GM12865 (cell line): Measurements from ENCODE around the gene FGF14.
A peak's percentile ranks its signal among the peaks of the same experiment; 100 is the strongest.

Source experiments
- DNase-seq: peaks from one replicate; pipeline ENCODE4 v3.0.0; 2010; ENCODE audit warnings: low read depth
- H3K4me3 ChIP-seq: 2 replicates; pipeline ENCODE4 v1.5.1; 2011; ENCODE audit warnings: mild to moderate bottlenecking, low read depth, low read length, control low read depth
- TF ChIP-seq, protein P1 (sequence below): IDR thresholded peaks from 2 replicates; pipeline ENCODE4 v1.5.1; 2011; ENCODE audit warnings: low read length, control low read depth, low read depth, inconsistent platforms; ENCODE audit not compliant: insufficient read depth; ENCODE audit errors: missing control alignments

FGF14 gene

DNA sequence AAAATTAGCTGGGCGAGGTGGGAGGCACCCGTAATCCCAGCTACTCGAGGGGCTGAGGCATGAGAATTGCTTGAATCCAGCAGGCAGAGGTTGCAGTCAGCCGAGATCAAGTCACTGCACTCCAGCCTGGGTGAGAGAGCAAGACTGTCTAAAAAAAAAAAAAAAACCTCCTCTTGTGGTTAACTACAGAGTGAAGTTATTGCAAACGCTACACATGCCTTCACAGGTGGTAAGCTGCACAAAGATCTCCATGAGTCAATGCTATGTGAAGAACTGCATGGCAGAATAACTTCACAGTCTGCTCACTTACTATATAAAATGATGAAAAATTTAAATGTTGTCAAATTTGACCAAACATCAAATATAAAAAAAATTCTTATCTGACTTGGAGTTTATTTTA is 436.8 kb downstream of the FGF14 start:
- no peak for DNase-seq
- TF ChIP-seq, protein P1, sequence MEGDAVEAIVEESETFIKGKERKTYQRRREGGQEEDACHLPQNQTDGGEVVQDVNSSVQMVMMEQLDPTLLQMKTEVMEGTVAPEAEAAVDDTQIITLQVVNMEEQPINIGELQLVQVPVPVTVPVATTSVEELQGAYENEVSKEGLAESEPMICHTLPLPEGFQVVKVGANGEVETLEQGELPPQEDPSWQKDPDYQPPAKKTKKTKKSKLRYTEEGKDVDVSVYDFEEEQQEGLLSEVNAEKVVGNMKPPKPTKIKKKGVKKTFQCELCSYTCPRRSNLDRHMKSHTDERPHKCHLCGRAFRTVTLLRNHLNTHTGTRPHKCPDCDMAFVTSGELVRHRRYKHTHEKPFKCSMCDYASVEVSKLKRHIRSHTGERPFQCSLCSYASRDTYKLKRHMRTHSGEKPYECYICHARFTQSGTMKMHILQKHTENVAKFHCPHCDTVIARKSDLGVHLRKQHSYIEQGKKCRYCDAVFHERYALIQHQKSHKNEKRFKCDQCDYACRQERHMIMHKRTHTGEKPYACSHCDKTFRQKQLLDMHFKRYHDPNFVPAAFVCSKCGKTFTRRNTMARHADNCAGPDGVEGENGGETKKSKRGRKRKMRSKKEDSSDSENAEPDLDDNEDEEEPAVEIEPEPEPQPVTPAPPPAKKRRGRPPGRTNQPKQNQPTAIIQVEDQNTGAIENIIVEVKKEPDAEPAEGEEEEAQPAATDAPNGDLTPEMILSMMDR: no peak
- H3K4me3 ChIP-seq: no peak overlapping the region

DNA sequence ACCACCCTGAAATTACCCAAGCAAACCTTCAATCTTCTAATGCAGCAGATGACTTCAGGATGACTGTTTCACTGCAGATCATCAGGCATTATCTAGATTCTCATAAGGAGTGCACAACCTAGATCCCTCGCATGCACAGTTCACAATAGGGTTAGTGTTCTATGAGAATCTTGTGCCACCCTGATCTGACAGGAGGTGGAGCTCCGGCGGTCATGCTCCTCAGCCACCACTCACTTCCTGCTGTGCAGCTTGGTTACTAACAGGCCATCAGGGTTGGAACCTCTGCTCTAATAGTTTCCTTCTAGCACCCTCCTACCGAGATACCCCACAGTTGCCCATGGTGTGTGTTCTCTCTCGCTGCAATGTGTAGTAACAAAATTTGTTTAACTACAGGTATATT is 442.8 kb downstream of the FGF14 start:
- no peak overlapping the region for H3K4me3 ChIP-seq
- peak; percentile 5 for DNase-seq
- TF ChIP-seq, protein P1: no peak

DNA sequence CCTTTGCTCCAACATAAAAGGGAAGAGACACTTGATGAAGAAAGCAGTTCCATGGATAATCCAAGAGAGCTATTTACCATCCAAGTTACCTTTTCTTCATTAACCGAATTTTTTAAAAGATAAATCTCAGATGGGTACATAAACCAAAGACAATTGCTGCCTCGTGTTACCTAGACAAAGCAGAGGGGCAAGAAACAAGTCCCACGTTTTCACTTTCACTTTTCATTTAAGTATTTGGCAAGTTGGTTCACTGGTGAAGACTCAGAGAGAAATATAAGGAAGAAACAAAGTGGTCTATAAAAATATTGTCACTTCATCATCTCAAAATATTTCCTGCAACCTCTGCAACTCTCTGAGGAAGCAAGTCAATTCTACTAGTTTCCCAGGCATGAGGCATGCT is 446.1 kb downstream of the FGF14 start:
- DNase-seq: no peak
- no peak overlapping the region for H3K4me3 ChIP-seq

DNA sequence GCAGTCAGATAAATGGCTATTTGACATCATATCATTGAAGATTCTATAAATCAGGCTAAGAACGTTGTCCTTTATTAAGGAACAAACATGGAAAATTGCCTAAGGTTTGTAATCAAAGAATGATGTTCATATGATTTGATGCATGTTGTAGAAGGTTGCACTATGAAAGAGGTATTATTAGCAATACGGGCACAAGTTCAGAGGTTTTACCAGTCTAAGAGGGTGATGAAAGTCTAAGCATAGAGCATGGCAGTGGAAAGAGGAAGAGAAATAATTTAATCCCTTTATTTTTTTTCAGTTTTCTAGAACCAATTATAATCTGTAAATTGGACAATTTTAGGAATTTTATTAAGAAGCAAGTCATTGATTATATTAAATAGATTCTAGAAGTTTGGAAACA is 450.7 kb downstream of the FGF14 start:
- TF ChIP-seq, protein P1: no peak
- H3K4me3 ChIP-seq: no peak overlapping the region
- DNase-seq: no peak

More for the DNA sequence above, 446.1 kb downstream of the FGF14 start:
- TF ChIP-seq, protein P1: no peak

DNA sequence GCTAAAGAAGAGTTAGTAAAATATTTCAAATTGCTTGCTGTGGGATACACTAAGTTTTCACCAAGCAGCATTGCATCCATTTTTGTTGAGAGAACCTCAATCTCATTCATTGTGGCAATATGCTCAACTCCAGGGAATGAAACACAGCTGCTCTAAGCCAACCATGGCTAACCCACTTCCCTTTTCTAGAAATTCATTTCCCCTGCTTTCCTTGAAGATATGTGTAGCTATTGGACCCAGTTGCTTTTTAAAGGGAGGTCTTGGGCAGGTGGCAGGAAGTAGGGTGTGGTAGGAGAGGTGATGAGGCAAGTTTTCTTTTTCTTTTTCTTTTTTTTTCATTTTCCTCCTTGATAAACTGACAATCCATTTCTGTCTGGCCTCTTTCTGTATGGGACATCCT is 452.2 kb downstream of the FGF14 start:
- H3K4me3 ChIP-seq: no peak overlapping the region
- no peak for DNase-seq
- TF ChIP-seq, protein P1: no peak

DNA sequence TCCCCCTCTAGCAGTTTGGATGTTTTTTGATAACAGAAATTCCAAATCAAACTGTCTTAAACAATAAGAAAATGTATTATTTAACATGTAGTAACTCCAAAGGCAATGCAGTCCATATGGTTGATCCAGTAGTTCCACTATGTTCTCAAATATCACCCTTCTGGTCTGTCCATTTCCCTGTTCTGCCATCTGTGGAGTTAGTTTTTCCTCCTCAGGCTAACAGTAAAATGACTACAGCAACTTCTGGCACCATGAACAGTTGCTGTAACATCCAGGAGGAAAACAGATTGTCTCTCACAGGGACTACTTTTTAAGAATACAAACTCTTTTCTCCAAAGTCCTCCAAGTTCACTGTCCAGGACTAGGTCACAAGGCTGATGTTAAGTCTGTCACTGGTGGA is 455.4 kb downstream of the FGF14 start:
- no peak overlapping the region for H3K4me3 ChIP-seq
- no peak for DNase-seq
- TF ChIP-seq, protein P1: no peak

DNA sequence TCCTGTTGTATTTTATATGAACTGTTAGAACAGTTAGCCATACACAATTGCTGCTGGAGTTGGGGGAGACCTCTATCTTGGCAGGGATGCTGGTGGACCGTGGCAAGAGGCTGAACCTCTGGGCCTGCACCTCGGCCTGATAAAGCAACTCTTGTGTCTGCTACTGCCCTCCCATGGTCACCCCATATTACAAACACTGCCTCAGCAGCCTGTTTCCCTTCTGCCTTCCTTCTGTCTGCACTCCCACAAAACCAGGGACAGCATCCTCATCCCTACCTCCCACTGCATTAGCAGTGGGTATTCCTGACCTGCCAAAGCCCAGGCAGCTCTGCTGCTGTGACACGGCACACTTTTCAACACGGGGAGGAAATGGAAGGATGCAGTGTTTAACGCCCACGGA is 456.4 kb downstream of the FGF14 start:
- TF ChIP-seq, protein P1: no peak
- peak; percentile 3 for DNase-seq
- H3K4me3 ChIP-seq: no peak overlapping the region
